ENCODE results near the gene THRB.

- TF ChIP-seq CTCF (IDR thresholded peaks at IDR 0.05; ENCODE audit: poor library complexity) (no peak), EZH2 (IDR thresholded peaks at IDR 0.05; ENCODE audit: borderline replicate concordance) (no peak), EZH2phosphoT487 (IDR thresholded peaks at IDR 0.05; ENCODE audit: low read depth, severe bottlenecking, unreplicated experiment) (no peak)
Observed at GRCh38 chr3:24507776-24508422, 13.2 kb upstream of the THRB start.
